H1 (cell line): ENCODE results near the gene PDE4D. TPM values are rescaled to one million over a fixed set of nuclear protein-coding genes. Genes with fewer than 3 reads are reported as not detected.

Experiments used
- CTCF ChIA-PET: fragments of 300-600 bp; sonication (Branson Sonifier 250); formaldehyde crosslinking; loops from one replicate; lab custom pipeline; 2021; ENCODE audit not compliant: partially characterized antibody; lab: Charles Lee
- POLR2A ChIA-PET: fragments of 300-600 bp; sonication (Branson Sonifier 250); formaldehyde crosslinking; loops from one replicate; lab custom pipeline; 2021; ENCODE audit warnings: inconsistent platforms; ENCODE audit not compliant: partially characterized antibody; lab: Charles Lee
- DNase-seq, 2 experiments: peaks; one replicate each; pipeline versions ENCODE4 v3.0.0 to v3.0.0-alpha.2; 2010 to 2022; ENCODE audit warnings: low spot score in 2 of 2, low read depth in 1 of 2, mixed read lengths in 1 of 2
- FAIRE-seq: peaks from 2 replicates; lab custom pipeline; 2011; peaks lifted over from hg19 to GRCh38; lab: Jason Lieb, UNC
- H2AFZ ChIP-seq: 2 replicates; pipeline ENCODE4 v1.8.1; 2012; ENCODE audit warnings: low read length, inconsistent platforms
- H2AK5ac ChIP-seq: 2 replicates; pipeline ENCODE4 v1.6.1; 2013; ENCODE audit warnings: low read depth, low read length
- H2BK120ac ChIP-seq: replicated peaks from 2 replicates; pipeline ENCODE3; 2013; ENCODE audit warnings: low read depth, low read length, inconsistent platforms
- H2BK12ac ChIP-seq: 2 replicates; pipeline ENCODE4 v1.6.1; 2013; ENCODE audit warnings: low read depth, low read length
- H2BK15ac ChIP-seq: 2 replicates; pipeline ENCODE4 v1.6.1; 2013; ENCODE audit warnings: low read length
- H2BK20ac ChIP-seq: 2 replicates; pipeline ENCODE4 v1.6.1; 2013; ENCODE audit warnings: low read length
- H2BK5ac ChIP-seq: 2 replicates; pipeline ENCODE4 v1.6.1; 2013; ENCODE audit warnings: low read depth, low read length
- H3K14ac ChIP-seq: 2 replicates; pipeline ENCODE4 v1.6.1; 2013; ENCODE audit warnings: inconsistent platforms; ENCODE audit not compliant: insufficient read length
- H3K18ac ChIP-seq: 2 replicates; pipeline ENCODE4 v1.6.1; 2013; ENCODE audit warnings: low read length; ENCODE audit errors: extremely low read depth
- H3K23ac ChIP-seq: 2 replicates; pipeline ENCODE4 v1.6.1; 2013; ENCODE audit warnings: inconsistent platforms; ENCODE audit not compliant: insufficient read length
- H3K23me2 ChIP-seq: 2 replicates; pipeline ENCODE4 v1.6.1; 2013; ENCODE audit warnings: low read depth, low read length
- H3K27ac ChIP-seq: 2 replicates; pipeline ENCODE4 v1.6.1; 2011; ENCODE audit warnings: low read depth, low read length, inconsistent platforms
- H3K27me3 ChIP-seq, 4 experiments: replicated peaks in 1 of 4; 1 replicate in 1 of 4; 2 replicates in 3 of 4; pipeline versions ENCODE4 v1.6.1 to v1.8.1; 2011 to 2013; ENCODE audit warnings: low read length in 3 of 4, mild to moderate bottlenecking in 3 of 4, inconsistent platforms in 2 of 4, mixed read lengths in 2 of 4, moderate library complexity in 1 of 4; ENCODE audit not compliant: control insufficient read depth in 3 of 4, insufficient read depth in 3 of 4; ENCODE audit errors: extremely low read depth in 1 of 4
- H3K36me3 ChIP-seq, 4 experiments: 2 replicates each; pipeline versions ENCODE4 v1.6.1 to v1.8.1; 2011 to 2013; ENCODE audit warnings: mild to moderate bottlenecking in 4 of 4, low read length in 3 of 4, moderate library complexity in 2 of 4, control low read depth in 1 of 4, inconsistent platforms in 1 of 4; ENCODE audit not compliant: insufficient read depth in 4 of 4, control insufficient read depth in 2 of 4
- H3K4ac ChIP-seq: replicated peaks from 2 replicates; pipeline ENCODE3; 2013; ENCODE audit warnings: low read length, low read depth, mixed read lengths, inconsistent platforms; ENCODE audit not compliant: insufficient read length
- H3K4me1 ChIP-seq, 4 experiments: replicated peaks in 1 of 4; 1 replicate in 1 of 4; 2 replicates in 3 of 4; pipeline versions ENCODE4 v1.6.1 to v1.8.1; 2011 to 2013; ENCODE audit warnings: low read length in 3 of 4, inconsistent platforms in 2 of 4, mixed read lengths in 1 of 4; ENCODE audit not compliant: insufficient read depth in 4 of 4, control insufficient read depth in 3 of 4
- H3K4me2 ChIP-seq, 2 experiments: 2 replicates each; pipeline versions ENCODE4 v1.6.1 to v1.8.1; 2011 to 2013; ENCODE audit warnings: low read depth in 2 of 2, low read length in 2 of 2, control low read depth in 1 of 2, inconsistent platforms in 1 of 2, mild to moderate bottlenecking in 1 of 2; ENCODE audit not compliant: insufficient read depth in 1 of 2
- H3K4me3 ChIP-seq, 4 experiments: fragments of 200-600, 300-600 bp in 1 of 4; sonication (generic), shearing (Covaris generic), sonication (Bioruptor Twin) in 1 of 4; 2 replicates each; pipeline versions ENCODE4 v1.5.1 to v1.8.1; 2011 to 2016; ENCODE audit warnings: low read length in 4 of 4, low read depth in 3 of 4, control low read depth in 2 of 4, inconsistent platforms in 2 of 4, mild to moderate bottlenecking in 2 of 4, mixed read lengths in 1 of 4, moderate library complexity in 1 of 4; ENCODE audit not compliant: insufficient read depth in 2 of 4; ENCODE audit errors: extremely low read depth in 1 of 4
- H3K56ac ChIP-seq: replicated peaks from 2 replicates; pipeline ENCODE3; 2013; ENCODE audit warnings: low read depth, mild to moderate bottlenecking, mixed read lengths, low read length, inconsistent platforms; ENCODE audit not compliant: insufficient read length
- H3K79me1 ChIP-seq: 2 replicates; pipeline ENCODE4 v1.6.1; 2013; ENCODE audit warnings: low read depth, low read length, control low read depth
- H3K79me2 ChIP-seq, 2 experiments: 2 replicates each; pipeline versions ENCODE4 v1.6.1 to v1.8.1; 2012 to 2013; ENCODE audit warnings: low read length in 2 of 2, mild to moderate bottlenecking in 2 of 2, inconsistent platforms in 1 of 2; ENCODE audit not compliant: insufficient read depth in 2 of 2, control insufficient read depth in 1 of 2
- H3K9ac ChIP-seq, 4 experiments: replicated peaks in 1 of 4; 1 replicate in 1 of 4; 2 replicates in 3 of 4; pipeline versions ENCODE4 v1.6.1 to v1.8.1; 2011 to 2013; ENCODE audit warnings: low read depth in 3 of 4, low read length in 3 of 4, control low read depth in 2 of 4, mild to moderate bottlenecking in 2 of 4, moderate library complexity in 2 of 4, inconsistent platforms in 1 of 4; ENCODE audit errors: extremely low read depth in 1 of 4
- H3K9me3 ChIP-seq, 2 experiments: 2 replicates each; pipeline versions ENCODE4 v1.6.1 to v1.8.1; 2012 to 2013; ENCODE audit warnings: mild to moderate bottlenecking in 2 of 2, moderate library complexity in 2 of 2, control low read depth in 1 of 2, inconsistent platforms in 1 of 2, low read depth in 1 of 2, low read length in 1 of 2, mixed read lengths in 1 of 2; ENCODE audit not compliant: insufficient read depth in 2 of 2
- H4K20me1 ChIP-seq, 2 experiments: replicated peaks in 1 of 2; 2 replicates each; pipeline versions ENCODE3 to v1.8.1; 2011 to 2013; ENCODE audit warnings: inconsistent platforms in 2 of 2, low read length in 2 of 2, mild to moderate bottlenecking in 1 of 2; ENCODE audit not compliant: insufficient read depth in 2 of 2, control insufficient read depth in 1 of 2
- H4K5ac ChIP-seq: 2 replicates; pipeline ENCODE4 v1.6.1; 2013; ENCODE audit warnings: low read length, low read depth, mixed read lengths, inconsistent platforms; ENCODE audit not compliant: insufficient read length
- H4K8ac ChIP-seq: 2 replicates; pipeline ENCODE4 v1.8.0; 2013; ENCODE audit warnings: mild to moderate bottlenecking, moderate library complexity, low read length, inconsistent platforms; ENCODE audit not compliant: insufficient read depth; ENCODE audit errors: extremely low read depth
- H4K91ac ChIP-seq: replicated peaks from 2 replicates; pipeline ENCODE3; 2013; ENCODE audit warnings: low read length, mixed read lengths, inconsistent platforms; ENCODE audit not compliant: insufficient read length
- CTBP2 ChIP-seq: IDR thresholded peaks from 2 replicates; pipeline ENCODE4 v1.7.0; 2011; ENCODE audit warnings: borderline replicate concordance, mild to moderate bottlenecking, moderate library complexity, mixed read lengths, low read length; ENCODE audit not compliant: insufficient read depth, insufficient read length
- GABPA ChIP-seq: IDR thresholded peaks from 2 replicates; pipeline ENCODE4 v1.6.1; 2011; ENCODE audit warnings: mild to moderate bottlenecking, low read length, moderate library complexity, borderline replicate concordance; ENCODE audit not compliant: insufficient read depth
- HDAC6 ChIP-seq: IDR thresholded peaks from one replicate; pipeline ENCODE4 v1.7.1; 2012; ENCODE audit warnings: low read depth, mild to moderate bottlenecking, inconsistent platforms, low read length, moderate library complexity
- JUN ChIP-seq: IDR thresholded peaks from 2 replicates; pipeline ENCODE4 v1.6.1; 2011; ENCODE audit warnings: low read depth, mild to moderate bottlenecking, improper control_type of control experiment, low read length
- KDM4A ChIP-seq: IDR thresholded peaks from one replicate; pipeline ENCODE4 v1.7.1; 2012; ENCODE audit warnings: low read depth, mild to moderate bottlenecking, moderate library complexity, low read length, inconsistent platforms; ENCODE audit not compliant: severe bottlenecking
- KDM5A ChIP-seq: fragments of 200-600 bp; IDR thresholded peaks from 2 replicates; pipeline ENCODE4 v1.7.1; 2012; ENCODE audit warnings: mild to moderate bottlenecking, low read length, inconsistent platforms, mixed read lengths
- POU5F1 ChIP-seq: IDR thresholded peaks from 2 replicates; pipeline ENCODE4 v1.6.1; 2011; ENCODE audit warnings: low read depth, mild to moderate bottlenecking, low read length, moderate library complexity
- RXRA ChIP-seq: IDR thresholded peaks from 2 replicates; pipeline ENCODE4 v1.6.1; 2011; ENCODE audit warnings: low read depth, mild to moderate bottlenecking, low read length, moderate library complexity; ENCODE audit not compliant: insufficient read depth
- SIN3A ChIP-seq, 2 experiments: IDR thresholded peaks in 1 of 2; conservative IDR thresholded peaks in 1 of 2; 2 replicates each; pipeline ENCODE4 v1.6.1; 2011 to 2012; ENCODE audit warnings: low read length in 2 of 2, improper control_type of control experiment in 1 of 2, low read depth in 1 of 2, mild to moderate bottlenecking in 1 of 2
- SP2 ChIP-seq: IDR thresholded peaks from 2 replicates; pipeline ENCODE4 v1.6.1; 2012; ENCODE audit warnings: mild to moderate bottlenecking, low read length, inconsistent platforms
- SRF ChIP-seq: IDR thresholded peaks from 2 replicates; pipeline ENCODE4 v1.6.1; 2011; ENCODE audit warnings: mild to moderate bottlenecking, low read depth, low read length, moderate library complexity
- TAF7 ChIP-seq: optimal IDR thresholded peaks from 2 replicates; pipeline ENCODE3; 2011; ENCODE audit warnings: low read depth, mild to moderate bottlenecking, inconsistent platforms, low read length, moderate library complexity, borderline replicate concordance
- WGBS, 2 experiments: shearing (Covaris generic) in 1 of 2; methylation state at CpG; one replicate each; pipeline versions ENCODE4 v1.1.6 to v1.1.7; 2013 to 2015; ENCODE audit warnings: low lambda C conversion rate in 2 of 2, mixed read lengths in 2 of 2, inconsistent platforms in 1 of 2, low coverage in 1 of 2, missing lambda C conversion rate in 1 of 2; ENCODE audit not compliant: insufficient replicate concordance in 2 of 2, insufficient coverage in 1 of 2, insufficient read length in 1 of 2; ENCODE audit errors: extremely low coverage in 1 of 2, missing lambda C conversion rate in 1 of 2; 5-methylcytosine and 5-hydroxymethylcytosine counted together
- polyA plus RNA-seq, 7 experiments: library from polyadenylated mRNA; depleted of rRNA in 3 of 7; stranded (reverse) in 5 of 7; unstranded in 2 of 7; fragments of >200 nt in 5 of 7; fragments of 200-250 nt in 2 of 7; gene quantifications; 1 replicate in 5 of 7; 2 replicates in 1 of 7; 4 replicates in 1 of 7; pipeline versions ENCODE4 v1.2.1 to v1.2.3, GENCODE V29; 2011 to 2013; ENCODE audit warnings: missing spikeins in 2 of 7, mixed read lengths in 2 of 7
- total RNA-seq: library from RNA; stranded (reverse); fragmentation: NEBNext Ultra II Directional; extraction: Animal tissue kit (Norgen Biotek cat#: 25700); gene quantifications from 2 replicates; pipeline ENCODE4 v1.2.1, GENCODE V29; 2021

PDE4D gene
- total and polyA plus RNA-seq, 2 of the 8 experiments (the other 6 are each of a cell fraction or from before 2014, with no cell fraction given): 2.3 to 3.7 TPM

DNA sequence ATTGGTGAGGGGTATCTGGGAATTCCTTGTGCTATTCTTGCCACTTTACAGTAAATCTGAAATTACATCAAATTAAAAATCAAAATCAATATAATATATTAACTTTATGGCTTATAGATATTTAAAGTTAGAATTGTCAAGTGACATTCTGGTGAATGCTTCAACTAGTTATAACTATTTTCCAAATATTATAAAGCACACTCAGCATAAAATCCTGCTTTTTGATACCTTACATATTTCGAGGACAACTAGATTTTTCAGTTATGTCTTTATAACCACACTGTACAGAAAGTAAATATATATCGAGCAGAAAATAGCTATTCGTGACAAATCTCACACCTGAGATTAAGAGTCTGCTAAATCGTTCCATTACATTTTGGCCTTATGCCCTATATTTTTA, 210.2 kb downstream of the PDE4D start:
- Histone ChIP-seq H4K91ac (no peak overlapping the region), H2BK120ac (no peak overlapping the region), H3K27ac (no peak overlapping the region), H2BK15ac (no peak overlapping the region), H2BK5ac (no peak overlapping the region), H2BK20ac (no peak overlapping the region), H3K4me1 (peaks cover 0 to 3% (median 0%) of the 10 kb centered on the region in 4 experiments; a peak in 1 of 7 replicates), H2AK5ac (no peak overlapping the region), H2AFZ (no peak overlapping the region), H4K20me1 (no peaks in the 10 kb centered on the region), H3K18ac (no peak overlapping the region), H3K23ac (no peak overlapping the region), H3K14ac (no peak overlapping the region), H2BK12ac (no peak overlapping the region), H3K4ac (no peak overlapping the region), H3K23me2 (no peaks in the 10 kb centered on the region), H3K4me3 (no peak overlapping the region), H3K56ac (no peak overlapping the region), H3K9me3 (no peaks in the 10 kb centered on the region), H3K9ac (no peak overlapping the region), H3K79me1 (no peaks in the 10 kb centered on the region), H4K8ac (no peak overlapping the region), H3K79me2 (no peaks in the 10 kb centered on the region), H3K4me2 (no peak overlapping the region), H4K5ac (no peak overlapping the region), H3K36me3 (no peaks in the 10 kb centered on the region), H3K27me3 (no peaks in the 10 kb centered on the region)
- no peak for FAIRE-seq
- CTCF ChIA-PET: interaction anchor here (2.1 kb wide), 1 partner anchor 10 kb away, joined by 12 read pairs; no protein-coding TSS in a partner anchor
- WGBS, 2 experiments: 91% methylated on average over 4 of the region's 4 CpGs; no CpG with 5 or more reads in 1 of the 2 experiments
- DNase-seq: no peak
- POLR2A ChIA-PET: no interaction called here
- TF ChIP-seq SP2 (no peak), SRF (no peak), SIN3A (conservative IDR thresholded peaks at IDR 0.05 in 1 of 2, IDR thresholded peaks at IDR 0.05 in 1 of 2; ENCODE audit: low read depth in 1 of 2, low read length in 2 of 2) (no peak), RXRA (no peak), POU5F1 (no peak), GABPA (no peak), KDM4A (no peak), HDAC6 (no peak), JUN (no peak), KDM5A (no peak), CTBP2 (no peak), TAF7 (no peak)
